ENCODE measurements around the gene PRKAG2. TPM values are rescaled to one million over a fixed set of nuclear protein-coding genes. Genes with fewer than 3 reads are reported as not detected.
"Not testable (repeated sequence)": the region's sequence is repeated elsewhere in the genome, so short reads cannot be mapped to it uniquely, and the experiment has no call there.

PRKAG2 gene
- total RNA-seq, 1 donor from 2014 or later, result 55.4 TPM

DNA sequence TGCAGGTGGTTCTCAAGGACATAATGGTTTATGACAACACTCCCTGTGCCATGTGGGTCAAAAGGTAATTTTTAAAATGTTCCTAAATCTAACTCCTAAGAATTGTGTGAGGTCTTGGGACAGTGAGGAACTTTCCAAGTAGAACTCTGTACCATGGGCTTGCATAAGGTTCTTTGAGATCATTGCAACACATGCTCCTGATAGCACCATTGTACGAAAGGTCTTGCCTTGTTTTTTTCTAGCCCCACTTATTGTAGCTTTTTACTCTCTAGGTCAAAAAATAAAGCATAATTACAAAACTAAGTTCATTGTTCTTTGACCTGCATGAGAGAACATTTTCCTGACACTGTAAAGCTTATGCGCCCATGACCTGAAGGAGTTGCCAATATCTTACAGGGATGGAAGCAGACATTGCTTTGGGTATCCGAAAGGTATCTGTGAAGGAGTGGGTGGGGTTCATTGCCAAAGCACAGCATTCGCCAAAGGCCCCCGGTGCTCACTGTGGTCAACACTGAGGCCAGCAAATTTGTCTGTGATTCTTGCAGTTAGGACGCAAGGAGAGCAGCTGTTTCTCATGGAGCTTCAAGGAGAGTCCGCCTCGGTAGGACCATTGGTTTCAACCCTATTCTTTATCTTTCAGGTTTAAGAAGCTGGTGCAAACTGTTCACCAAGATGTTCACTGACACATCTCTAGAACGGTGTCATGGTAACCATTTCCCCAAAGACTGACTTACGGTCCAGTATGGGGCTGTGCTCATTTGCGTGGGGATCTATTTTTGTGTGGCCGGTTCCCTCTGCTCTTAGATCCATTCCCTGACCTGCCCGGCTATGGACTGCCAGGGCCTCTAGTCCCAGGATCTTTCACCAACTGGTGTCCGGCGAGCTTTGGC is 7.6 kb upstream of the PRKAG2 start:
- DNase-seq (ENCODE audit: low spot score), result no peak

DNA sequence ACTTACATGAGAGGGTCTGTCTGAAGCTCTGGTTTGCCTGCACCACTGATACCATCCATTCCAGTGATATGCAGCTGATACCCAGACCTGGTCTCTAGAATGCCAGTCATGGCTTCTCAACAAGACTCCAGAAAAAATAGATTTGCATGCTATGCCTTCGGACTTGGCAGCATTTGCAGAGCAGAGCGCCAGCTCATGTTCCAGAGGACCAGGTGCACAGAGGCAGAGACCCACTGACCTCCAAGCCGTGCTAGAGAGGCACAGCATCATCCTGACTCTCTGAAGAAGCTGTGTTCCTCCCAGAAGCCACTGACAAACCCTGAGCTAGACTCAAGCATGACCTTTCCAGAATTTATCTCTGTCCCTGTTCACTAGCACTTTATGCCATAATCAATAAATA is 6.9 kb upstream of the PRKAG2 start:
- no peak for DNase-seq (ENCODE audit: low spot score)

- DNase-seq (ENCODE audit: low spot score), result no peak
These were observed 5.8 kb upstream of the PRKAG2 start for GRCh38 chr7:151882734-151883133.

DNA sequence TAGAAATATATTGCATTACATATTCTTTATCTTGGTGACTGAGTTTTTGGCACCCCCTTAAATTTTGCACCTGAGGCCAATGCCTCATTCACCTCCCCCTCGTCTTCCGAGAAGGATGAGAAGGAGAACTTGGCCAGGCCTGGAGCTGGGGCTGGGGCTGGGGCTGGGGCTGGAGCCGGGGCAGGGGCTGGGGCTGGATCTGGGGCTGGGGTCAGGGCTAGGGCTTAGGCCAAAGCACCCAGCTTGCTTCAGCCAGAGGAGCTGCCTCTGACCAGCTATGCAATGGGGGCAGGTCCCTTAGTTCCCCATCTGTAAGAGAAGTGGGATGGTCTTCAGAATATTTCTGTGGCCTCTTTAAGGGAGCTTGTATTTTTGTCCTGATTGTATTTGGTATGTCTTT is 3.8 kb upstream of the PRKAG2 start:
- no peak for DNase-seq (ENCODE audit: low spot score)

DNA sequence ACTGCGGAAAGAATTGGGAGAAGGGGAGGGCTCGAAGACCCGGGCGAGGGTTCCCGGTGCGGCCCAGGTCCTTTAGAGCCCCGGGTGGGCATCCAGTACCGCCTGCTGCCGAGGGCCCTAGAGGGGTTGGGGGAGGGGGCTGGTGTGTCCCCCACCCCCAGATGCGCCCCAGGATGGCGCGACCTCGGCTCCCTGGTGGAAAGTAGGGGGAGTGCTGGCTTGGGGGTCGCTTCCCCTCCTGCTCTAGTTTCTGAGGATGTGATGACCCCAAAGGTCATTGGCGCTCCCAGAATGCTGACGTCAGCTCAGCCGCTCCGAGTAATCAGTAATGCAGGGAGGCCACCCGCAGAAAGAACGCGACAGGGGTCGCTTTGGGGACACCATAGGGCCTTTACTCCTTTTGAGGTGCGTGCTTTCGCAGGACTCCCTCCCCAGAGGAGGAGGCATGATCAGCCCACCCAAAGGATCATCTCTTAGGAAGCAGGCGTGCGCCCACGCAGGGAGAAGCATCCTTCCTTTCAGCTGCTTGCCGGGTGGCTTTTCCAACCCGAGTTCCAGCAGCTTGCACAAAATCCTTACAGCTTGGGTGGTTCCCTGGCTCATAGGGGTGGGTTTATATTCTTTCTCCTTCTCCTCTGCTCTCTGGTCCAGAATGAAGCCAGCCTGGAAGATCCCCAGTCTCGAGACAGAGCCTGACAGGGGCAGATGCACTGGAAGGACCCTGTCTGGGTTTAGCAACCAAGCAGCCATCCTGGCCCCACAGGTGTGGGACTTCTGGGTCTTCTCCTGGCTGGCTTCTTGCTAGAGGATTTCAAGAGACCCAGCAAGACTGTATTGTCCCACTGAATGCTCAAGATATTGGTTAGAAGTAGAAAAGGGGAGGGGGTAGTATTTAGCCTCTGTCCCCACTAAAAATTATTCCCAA is 1.3 kb upstream of the PRKAG2 start:
- no peak for DNase-seq (ENCODE audit: low spot score)

GRCh38 chr7:151875942-151876898 is 695 bp downstream of the PRKAG2 start:
- DNase-seq (ENCODE audit: low spot score), result peak; percentile 86

DNA sequence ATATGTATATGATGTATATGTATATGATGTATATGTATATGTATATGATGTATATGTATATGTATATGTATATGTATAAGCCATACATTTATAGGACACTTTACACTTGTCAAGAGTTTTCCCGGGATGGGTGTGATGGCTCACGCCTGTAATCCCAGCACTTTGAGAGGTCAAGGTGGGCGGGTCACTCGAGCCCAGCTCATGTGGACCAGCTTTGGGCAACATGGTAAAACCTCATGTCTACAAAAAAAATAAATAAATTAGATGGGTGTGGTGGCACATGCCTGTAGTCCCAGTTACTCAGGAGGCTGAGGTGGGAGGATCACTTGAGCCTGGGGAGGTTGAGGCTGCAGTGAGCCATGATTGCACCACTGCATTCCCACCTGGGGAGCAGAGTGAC is 2.4 kb downstream of the PRKAG2 start:
- not testable (repeated sequence) for DNase-seq (ENCODE audit: low spot score)

DNA sequence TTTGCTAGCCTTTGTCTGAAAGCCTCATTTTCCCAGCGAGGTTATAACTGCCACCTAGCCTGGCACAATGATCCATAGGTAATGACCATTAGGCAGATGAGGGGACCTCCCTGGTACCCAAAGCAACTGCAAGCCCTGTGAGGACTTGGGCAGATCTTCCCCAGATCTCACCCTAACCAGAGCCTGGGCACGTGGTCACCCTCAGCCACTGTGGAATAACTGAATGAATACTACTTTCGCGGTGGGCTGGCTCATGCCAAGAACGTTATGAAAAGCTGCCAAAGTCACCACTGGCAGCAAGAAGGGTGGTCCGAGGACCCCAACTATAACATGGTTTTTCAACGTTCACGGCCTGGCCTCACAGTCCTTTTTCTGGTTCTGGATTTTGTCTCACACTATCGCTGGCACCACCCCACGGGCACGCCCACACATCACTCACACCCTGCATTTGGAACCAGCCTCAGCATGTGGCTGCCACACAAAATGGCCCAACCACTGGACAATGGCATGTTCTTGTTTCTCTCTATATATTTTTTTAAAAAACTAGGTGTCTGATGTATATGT is 3.4 kb downstream of the PRKAG2 start:
- DNase-seq (ENCODE audit: low spot score), result no peak

GRCh38 chr7:151872531-151873401 is 4.1 kb downstream of the PRKAG2 start:
- no peak for DNase-seq (ENCODE audit: low spot score)

- DNase-seq (ENCODE audit: low spot score), result no peak
These were observed 5.0 kb downstream of the PRKAG2 start for GRCh38 chr7:151871904-151872303.

GRCh38 chr7:151871189-151871735 is 5.7 kb downstream of the PRKAG2 start:
- no peak for DNase-seq (ENCODE audit: low spot score)

DNA sequence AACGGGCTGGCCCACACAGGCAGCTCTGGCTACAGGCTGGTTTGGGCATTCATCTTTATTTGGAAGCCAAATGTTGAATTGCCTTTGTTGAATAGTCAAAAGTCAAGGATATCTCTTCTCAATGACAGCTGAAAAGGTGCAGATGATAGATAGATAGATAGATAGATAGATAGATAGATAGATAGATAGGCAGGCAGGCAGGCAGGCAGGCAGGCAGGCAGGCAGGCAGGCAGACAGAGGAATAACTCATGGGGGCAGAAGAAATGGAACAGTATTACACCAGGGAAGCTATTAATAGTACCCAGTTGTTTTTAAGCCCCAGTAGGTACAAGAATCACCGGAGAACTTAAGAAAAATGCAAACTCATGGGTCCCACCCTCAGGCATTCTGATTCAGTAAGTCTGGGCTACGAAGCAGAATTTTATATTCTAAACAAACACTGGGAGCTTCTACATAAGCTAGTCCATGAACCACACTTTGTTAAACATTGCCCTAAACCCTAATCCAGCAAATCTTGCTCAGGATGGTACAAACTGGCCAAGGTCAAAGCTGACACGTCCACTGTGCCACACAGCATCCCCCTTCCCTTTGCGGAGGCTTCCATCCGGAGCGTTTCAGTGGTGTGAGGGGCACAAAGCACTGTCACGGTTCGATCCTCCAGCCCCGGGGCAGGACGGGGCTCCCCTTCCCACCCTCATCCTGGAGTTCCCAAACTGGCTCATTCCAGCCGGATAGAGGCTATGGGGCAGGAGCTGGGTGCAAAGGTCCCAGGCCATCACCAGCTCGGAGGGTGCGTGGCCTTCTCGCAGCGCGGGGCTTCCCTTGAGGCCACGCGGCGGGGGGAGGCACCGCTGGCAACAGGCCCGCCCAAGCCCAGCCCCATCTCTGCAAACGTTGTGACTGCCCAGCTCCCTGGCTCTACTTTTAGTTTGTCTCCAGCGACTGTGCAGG is 6.7 kb downstream of the PRKAG2 start:
- DNase-seq (ENCODE audit: low spot score), result no peak

DNA sequence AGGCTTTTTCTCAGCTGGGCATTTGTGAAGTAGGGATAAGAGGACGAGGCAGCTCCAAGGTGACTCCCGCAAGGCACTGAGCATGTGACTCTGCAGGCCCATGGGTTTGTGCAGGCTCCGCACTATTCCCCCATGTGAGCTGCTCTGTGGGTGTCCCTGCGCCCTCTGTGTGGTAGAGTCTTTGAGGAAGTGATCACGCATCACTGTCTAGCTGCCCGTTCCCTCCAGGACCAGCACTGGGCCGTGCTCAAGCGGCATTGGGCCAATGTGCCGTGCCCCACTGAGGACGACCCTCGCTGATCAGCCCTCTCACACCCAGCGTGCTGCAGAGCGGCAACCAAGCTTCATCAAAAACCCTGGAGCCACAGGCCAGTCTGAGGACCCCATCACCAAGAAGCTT is 7.5 kb downstream of the PRKAG2 start:
- no peak for DNase-seq (ENCODE audit: low spot score)

DNA sequence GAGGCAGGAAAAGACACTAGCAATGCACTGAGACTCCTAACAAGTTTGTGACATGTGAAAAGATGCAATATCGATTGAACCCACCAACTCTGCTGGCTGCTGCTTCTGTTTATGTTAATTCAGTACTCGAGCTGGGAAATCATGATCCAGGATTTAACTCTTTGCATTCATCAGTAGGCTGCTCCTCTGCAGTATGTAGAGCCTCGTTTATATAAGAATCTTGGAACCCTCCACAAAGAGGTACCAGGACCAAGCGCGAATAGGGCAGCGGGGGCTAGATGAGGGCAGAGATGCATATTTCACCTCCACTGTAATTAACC is 7.8 kb downstream of the PRKAG2 start:
- no peak for DNase-seq (ENCODE audit: low spot score)

- DNase-seq (ENCODE audit: low spot score), result no peak
These were observed 8.4 kb downstream of the PRKAG2 start for GRCh38 chr7:151868396-151869108.

- no peak for DNase-seq (ENCODE audit: low spot score)
These were observed 9.0 kb downstream of the PRKAG2 start for GRCh38 chr7:151867912-151868311.

DNA sequence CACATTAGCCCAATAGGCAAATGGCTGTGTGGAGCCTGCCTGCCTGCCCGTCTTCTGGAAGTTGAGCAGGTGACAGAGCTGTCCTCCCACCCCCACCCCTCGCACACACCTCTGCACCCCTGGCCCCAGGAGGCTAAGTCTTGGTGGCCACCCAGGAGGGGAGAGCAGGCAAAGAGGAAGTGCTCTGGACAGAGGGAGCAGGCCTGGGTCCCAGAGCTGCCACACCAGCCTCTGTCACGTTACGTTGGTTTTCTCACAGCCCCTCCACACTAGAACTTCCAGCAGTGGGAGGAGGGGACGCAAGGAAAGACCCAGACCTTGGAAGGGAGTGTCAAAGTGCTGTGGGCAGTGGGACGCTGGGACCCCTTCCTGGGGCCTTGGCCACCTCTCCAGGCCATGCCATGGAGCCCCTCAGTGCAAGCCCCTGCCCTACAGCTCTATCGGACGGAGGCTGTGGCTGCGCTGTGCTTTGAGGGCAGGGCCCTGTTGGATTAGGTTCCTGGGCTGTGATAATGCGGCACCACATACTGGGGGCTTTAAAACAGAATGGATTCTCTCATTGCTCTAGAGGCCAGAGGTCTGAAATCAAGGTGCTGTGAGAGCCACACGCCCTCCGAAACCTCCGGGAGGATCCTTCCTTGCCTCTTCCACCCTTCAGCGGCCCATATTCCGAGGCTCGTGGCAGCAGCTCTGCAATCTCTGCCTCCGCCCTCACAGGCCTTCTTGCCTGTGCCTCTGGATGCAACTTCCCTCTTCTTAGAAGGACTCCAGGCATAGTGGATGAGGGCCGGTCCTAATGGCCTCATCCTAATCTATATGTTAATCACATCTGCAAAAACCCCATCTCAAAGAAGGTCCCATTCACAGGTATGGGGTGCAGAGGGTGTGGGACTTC is 9.9 kb downstream of the PRKAG2 start:
- no peak for DNase-seq (ENCODE audit: low spot score)

All from ureter (tissue), 1 donor.